Stimulated activated CD4-positive, alpha-beta T cell treated with anti-CD3 and anti-CD28 coated beads, TNF-alpha, amount 100 ng/mL, for 1 hour (primary cell): ENCODE measurements around the gene AP3B1.

Source experiments
- DNase-seq, 3 donors: peaks; one replicate each; pipeline ENCODE4 v3.0.0-alpha.2; 2020; ENCODE audit warnings: low read depth in 3 of 3, low spot score in 1 of 3

The AP3B1 gene

GRCh38 chr5:78162253-78162862, 132.1 kb downstream of the AP3B1 start:
- no peak for DNase-seq

GRCh38 chr5:78157001-78157400, 137.5 kb downstream of the AP3B1 start:
- DNase-seq: no peak

- no peak for DNase-seq
Observed at GRCh38 chr5:78151594-78152271, 142.8 kb downstream of the AP3B1 start.

GRCh38 chr5:78137290-78137689, 157.2 kb downstream of the AP3B1 start:
- DNase-seq: no peak

GRCh38 chr5:78133423-78133822, 161.1 kb downstream of the AP3B1 start:
- no peak for DNase-seq

GRCh38 chr5:78132507-78132906, 162.0 kb downstream of the AP3B1 start:
- no peak for DNase-seq

GRCh38 chr5:78129597-78129996, 164.9 kb downstream of the AP3B1 start:
- DNase-seq: no peak

- DNase-seq: no peak
Observed at GRCh38 chr5:78127875-78128274, 166.6 kb downstream of the AP3B1 start.

- DNase-seq: no peak
Observed at GRCh38 chr5:78126536-78126935, 168.0 kb downstream of the AP3B1 start.

GRCh38 chr5:78116167-78116566, 178.3 kb downstream of the AP3B1 start:
- no peak for DNase-seq

- DNase-seq: no peak
Observed at GRCh38 chr5:78113689-78114264, 180.7 kb downstream of the AP3B1 start.

- no peak for DNase-seq
Observed at GRCh38 chr5:78112931-78113330, 181.6 kb downstream of the AP3B1 start.

- DNase-seq: no peak
Observed at GRCh38 chr5:78109891-78110324, 184.6 kb downstream of the AP3B1 start.

- DNase-seq: no peak
Observed at GRCh38 chr5:78108564-78108963, 185.9 kb downstream of the AP3B1 start.

GRCh38 chr5:78103232-78103918, 191.1 kb downstream of the AP3B1 start:
- DNase-seq: no peak

GRCh38 chr5:78102500-78102899, 192.0 kb downstream of the AP3B1 start:
- DNase-seq: no peak

GRCh38 chr5:78095125-78095524, 199.4 kb downstream of the AP3B1 start:
- DNase-seq: no peak

- no peak for DNase-seq
Observed at GRCh38 chr5:78090002-78090401, 204.5 kb downstream of the AP3B1 start.

GRCh38 chr5:78078858-78079257, 215.6 kb downstream of the AP3B1 start:
- DNase-seq: no peak

- no peak for DNase-seq
Observed at GRCh38 chr5:78077369-78078068, 217.0 kb downstream of the AP3B1 start.

GRCh38 chr5:78076351-78076750, 218.1 kb downstream of the AP3B1 start:
- no peak for DNase-seq
